H9 (cell line): Measurements from ENCODE around the gene CBLN2. TPM values are rescaled to one million over a fixed set of nuclear protein-coding genes. Genes with fewer than 3 reads are reported as not detected.

Experiments
- DNase-seq: peaks from one replicate; pipeline ENCODE4 v3.0.0-alpha.2; 2017
- H2AFZ ChIP-seq: one replicate; pipeline ENCODE4 v1.6.1; 2013; ENCODE audit warnings: mild to moderate bottlenecking, low read length, control low read depth, moderate library complexity
- H2AK5ac ChIP-seq: 2 replicates; pipeline ENCODE4 v1.6.1; 2013; ENCODE audit warnings: low read length, control low read depth, mixed read lengths; ENCODE audit not compliant: insufficient read length
- H2BK120ac ChIP-seq: one replicate; pipeline ENCODE4 v1.6.1; 2013; ENCODE audit warnings: low read depth, mild to moderate bottlenecking, low read length, control low read depth, inconsistent platforms; ENCODE audit not compliant: poor library complexity, severe bottlenecking
- H2BK12ac ChIP-seq: 2 replicates; pipeline ENCODE4 v1.6.1; 2013; ENCODE audit warnings: low read length, control low read depth, mixed read lengths, low read depth; ENCODE audit not compliant: insufficient read length
- H2BK15ac ChIP-seq: 2 replicates; pipeline ENCODE4 v1.6.1; 2013; ENCODE audit warnings: low read depth, low read length, control low read depth
- H2BK20ac ChIP-seq: one replicate; pipeline ENCODE4 v1.6.1; 2013; ENCODE audit warnings: low read depth, mild to moderate bottlenecking, low read length, control low read depth, inconsistent platforms; ENCODE audit not compliant: poor library complexity, severe bottlenecking
- H2BK5ac ChIP-seq: 2 replicates; pipeline ENCODE4 v1.6.1; 2013; ENCODE audit warnings: low read length, control low read depth, mixed read lengths; ENCODE audit not compliant: insufficient read length
- H3K14ac ChIP-seq: 2 replicates; pipeline ENCODE4 v1.6.1; 2013; ENCODE audit warnings: low read length, control low read depth; ENCODE audit not compliant: insufficient read depth
- H3K18ac ChIP-seq: 2 replicates; pipeline ENCODE4 v1.6.1; 2013; ENCODE audit warnings: low read depth, mild to moderate bottlenecking, mixed read lengths, low read length, control low read depth; ENCODE audit not compliant: insufficient read length
- H3K23ac ChIP-seq: 2 replicates; pipeline ENCODE4 v1.6.1; 2013; ENCODE audit warnings: low read length, control low read depth, mixed read lengths, low read depth; ENCODE audit not compliant: insufficient read length
- H3K23me2 ChIP-seq: 2 replicates; pipeline ENCODE4 v1.6.1; 2013; ENCODE audit warnings: low read depth, mild to moderate bottlenecking, mixed read lengths, low read length, control low read depth; ENCODE audit not compliant: insufficient read length, poor library complexity, severe bottlenecking
- H3K27ac ChIP-seq: 2 replicates; pipeline ENCODE4 v1.5.1; 2013; ENCODE audit warnings: low read length, control low read depth, mixed read lengths, low read depth; ENCODE audit not compliant: insufficient read length
- H3K27me3 ChIP-seq: 2 replicates; pipeline ENCODE4 v1.6.1; 2013; ENCODE audit warnings: low read length, control low read depth, inconsistent platforms; ENCODE audit not compliant: insufficient read depth
- H3K4ac ChIP-seq: 2 replicates; pipeline ENCODE4 v1.6.1; 2013; ENCODE audit warnings: low read depth, mild to moderate bottlenecking, control low read depth, inconsistent platforms, low read length, moderate library complexity
- H3K4me1 ChIP-seq: 2 replicates; pipeline ENCODE4 v1.6.1; 2013; ENCODE audit warnings: low read length, control low read depth, inconsistent platforms; ENCODE audit not compliant: insufficient read depth
- H3K4me2 ChIP-seq: 2 replicates; pipeline ENCODE4 v1.6.1; 2013; ENCODE audit warnings: low read length, control low read depth, mixed read lengths; ENCODE audit not compliant: insufficient read length, insufficient read depth
- H3K56ac ChIP-seq: 2 replicates; pipeline ENCODE4 v1.6.1; 2013; ENCODE audit warnings: low read depth, mild to moderate bottlenecking, mixed read lengths, low read length, control low read depth; ENCODE audit not compliant: insufficient read length
- H3K79me1 ChIP-seq: 2 replicates; pipeline ENCODE4 v1.6.1; 2013; ENCODE audit warnings: low read depth, mild to moderate bottlenecking, moderate library complexity, low read length, control low read depth, inconsistent platforms; ENCODE audit not compliant: insufficient read depth, poor library complexity, severe bottlenecking
- H3K79me2 ChIP-seq: 2 replicates; pipeline ENCODE4 v1.6.1; 2013; ENCODE audit warnings: low read length, control low read depth, inconsistent platforms; ENCODE audit not compliant: insufficient read depth
- H3K9ac ChIP-seq: 2 replicates; pipeline ENCODE4 v1.6.1; 2013; ENCODE audit warnings: low read length, control low read depth, mixed read lengths; ENCODE audit not compliant: insufficient read length; ENCODE audit errors: extremely low read depth
- H3K9me3 ChIP-seq: one replicate; pipeline ENCODE4 v1.6.1; 2013; ENCODE audit warnings: low read depth, low read length, inconsistent platforms; ENCODE audit not compliant: control insufficient read depth
- H3T11ph ChIP-seq: one replicate; pipeline ENCODE4 v1.6.1; 2013; ENCODE audit warnings: mild to moderate bottlenecking, low read length, control low read depth, inconsistent platforms
- H4K20me1 ChIP-seq: one replicate; pipeline ENCODE4 v1.6.1; 2013; ENCODE audit not compliant: control insufficient read depth, insufficient read length, insufficient read depth
- H4K5ac ChIP-seq: 2 replicates; pipeline ENCODE4 v1.6.1; 2013; ENCODE audit warnings: low read depth, mild to moderate bottlenecking, mixed read lengths, low read length, control low read depth; ENCODE audit not compliant: insufficient read length
- H4K8ac ChIP-seq: replicated peaks from 2 replicates; pipeline ENCODE4 v1.6.1; 2013; ENCODE audit warnings: low read length, control low read depth, mixed read lengths, low read depth; ENCODE audit not compliant: insufficient read length
- H4K91ac ChIP-seq: 2 replicates; pipeline ENCODE4 v1.6.1; 2013; ENCODE audit warnings: low read depth, mild to moderate bottlenecking, moderate library complexity, mixed read lengths, low read length, control low read depth; ENCODE audit not compliant: insufficient read length
- H3K27ac Mint-ChIP-seq, 3 experiments: 2 replicates in 2 of 3; 3 replicates in 1 of 3; pipeline ENCODE4 v1.8.0; 2020 to 2021; ENCODE audit warnings: mixed read lengths in 3 of 3, mild to moderate bottlenecking in 1 of 3, moderate library complexity in 1 of 3
- H3K27me3 Mint-ChIP-seq: 2 replicates; pipeline ENCODE4 v1.8.0; 2021; ENCODE audit warnings: low read depth, mild to moderate bottlenecking, moderate library complexity, mixed read lengths
- H3K36me3 Mint-ChIP-seq, 3 experiments: 2 replicates in 2 of 3; 3 replicates in 1 of 3; pipeline ENCODE4 v1.8.0; 2020 to 2021; ENCODE audit warnings: low read depth in 3 of 3, mixed read lengths in 3 of 3; ENCODE audit not compliant: insufficient read depth in 1 of 3
- H3K4me1 Mint-ChIP-seq, 2 experiments: 2 replicates each; pipeline ENCODE4 v1.8.0; 2020; ENCODE audit warnings: mixed read lengths in 2 of 2
- H3K4me3 Mint-ChIP-seq, 2 experiments: 2 replicates in 1 of 2; 3 replicates in 1 of 2; pipeline ENCODE4 v1.8.0; 2020 to 2021; ENCODE audit warnings: mild to moderate bottlenecking in 2 of 2, mixed read lengths in 2 of 2, moderate library complexity in 1 of 2
- H3K9me3 Mint-ChIP-seq, 2 experiments: 2 replicates in 1 of 2; 3 replicates in 1 of 2; pipeline ENCODE4 v1.8.0; 2020; ENCODE audit warnings: mild to moderate bottlenecking in 2 of 2, mixed read lengths in 2 of 2, moderate library complexity in 1 of 2
- WGBS: extraction: QIAGEN DNeasy Blood & Tissue Kit; methylation state at CpG from one replicate; pipeline ENCODE4 v1.1.7; 2013; ENCODE audit warnings: missing lambda C conversion rate, low lambda C conversion rate, mixed read lengths; ENCODE audit not compliant: insufficient read length; ENCODE audit errors: extremely low coverage; 5-methylcytosine and 5-hydroxymethylcytosine counted together
- total RNA-seq: library from RNA; stranded (reverse); gene quantifications from 2 replicates; pipeline ENCODE4 v1.2.1, GENCODE V29; 2021
- TF ChIP-seq, protein P1 (sequence below): fragments of 200-600 bp; sonication (generic); conservative IDR thresholded peaks from 3 replicates; pipeline ENCODE4 v1.8.0; 2021; ENCODE audit warnings: antibody characterized with exemption, mild to moderate bottlenecking

Gene CBLN2
- total RNA-seq, 1 experiment from 2014 or later: not detected

DNA sequence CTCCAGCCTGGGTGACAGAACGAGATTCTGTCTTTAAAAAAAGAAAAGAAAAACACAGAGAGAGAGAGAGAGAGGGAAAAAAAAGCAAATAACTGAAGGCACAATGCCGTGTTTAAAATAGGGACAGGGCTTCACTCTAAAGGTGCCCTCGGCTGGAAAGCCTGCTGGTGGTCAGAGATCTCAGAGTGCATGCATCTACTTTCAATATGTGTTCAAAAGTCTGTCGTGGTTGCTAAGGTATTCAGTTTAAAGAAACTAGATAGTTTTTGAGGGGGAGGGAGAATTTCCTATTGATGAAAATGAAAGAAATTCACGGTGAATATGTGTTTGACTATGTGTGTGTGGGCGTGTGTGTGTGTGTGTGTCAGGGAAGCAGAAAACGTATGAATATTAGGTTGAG is 11.0 kb upstream of the CBLN2 start:
- H3K27me3 Mint-ChIP-seq: peaks cover 19% of the 10 kb centered on the region

More for the DNA sequence above, 11.0 kb upstream of the CBLN2 start:
- H3K4ac ChIP-seq: no peak overlapping the region
- no peaks in the 10 kb centered on the region for H3K23me2 ChIP-seq
- Mint-ChIP-seq H3K4me3 (no peak overlapping the region), H3K4me1 (no peaks in the 10 kb centered on the region), H3K36me3 (no peaks in the 10 kb centered on the region), H3K9me3 (no peaks in the 10 kb centered on the region), H3K27ac (no peak overlapping the region)
- H2BK5ac ChIP-seq: no peak overlapping the region
- no peaks in the 10 kb centered on the region for H3K9me3 ChIP-seq
- TF ChIP-seq, protein P1, sequence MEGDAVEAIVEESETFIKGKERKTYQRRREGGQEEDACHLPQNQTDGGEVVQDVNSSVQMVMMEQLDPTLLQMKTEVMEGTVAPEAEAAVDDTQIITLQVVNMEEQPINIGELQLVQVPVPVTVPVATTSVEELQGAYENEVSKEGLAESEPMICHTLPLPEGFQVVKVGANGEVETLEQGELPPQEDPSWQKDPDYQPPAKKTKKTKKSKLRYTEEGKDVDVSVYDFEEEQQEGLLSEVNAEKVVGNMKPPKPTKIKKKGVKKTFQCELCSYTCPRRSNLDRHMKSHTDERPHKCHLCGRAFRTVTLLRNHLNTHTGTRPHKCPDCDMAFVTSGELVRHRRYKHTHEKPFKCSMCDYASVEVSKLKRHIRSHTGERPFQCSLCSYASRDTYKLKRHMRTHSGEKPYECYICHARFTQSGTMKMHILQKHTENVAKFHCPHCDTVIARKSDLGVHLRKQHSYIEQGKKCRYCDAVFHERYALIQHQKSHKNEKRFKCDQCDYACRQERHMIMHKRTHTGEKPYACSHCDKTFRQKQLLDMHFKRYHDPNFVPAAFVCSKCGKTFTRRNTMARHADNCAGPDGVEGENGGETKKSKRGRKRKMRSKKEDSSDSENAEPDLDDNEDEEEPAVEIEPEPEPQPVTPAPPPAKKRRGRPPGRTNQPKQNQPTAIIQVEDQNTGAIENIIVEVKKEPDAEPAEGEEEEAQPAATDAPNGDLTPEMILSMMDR: no peak
- H3K79me1 ChIP-seq: no peaks in the 10 kb centered on the region
- no peak overlapping the region for H4K5ac ChIP-seq
- H3K27me3 ChIP-seq: no peaks in the 10 kb centered on the region
- no peak overlapping the region for H3K56ac ChIP-seq
- no peaks in the 10 kb centered on the region for H3K79me2 ChIP-seq
- H3K14ac ChIP-seq: no peak overlapping the region
- H4K20me1 ChIP-seq: no peaks in the 10 kb centered on the region
- H2BK120ac ChIP-seq: no peak overlapping the region
- H3K4me2 ChIP-seq: no peak overlapping the region
- H3K27ac ChIP-seq: no peak overlapping the region
- H4K91ac ChIP-seq: no peak overlapping the region
- H3T11ph ChIP-seq: no peak overlapping the region
- no CpG with 5 or more reads among the region's 7 CpGs for WGBS
- H4K8ac ChIP-seq: no peak overlapping the region
- H2AK5ac ChIP-seq: no peak overlapping the region
- H3K18ac ChIP-seq: no peak overlapping the region
- H3K9ac ChIP-seq: no peak overlapping the region
- H2BK12ac ChIP-seq: no peak overlapping the region
- H2BK20ac ChIP-seq: no peak overlapping the region
- H3K4me1 ChIP-seq: no peaks in the 10 kb centered on the region
- no peak overlapping the region for H2AFZ ChIP-seq
- H3K23ac ChIP-seq: no peak overlapping the region
- no peak overlapping the region for H2BK15ac ChIP-seq
- no peak for DNase-seq
